ENCODE data around the gene NEDD4L.
"Not testable (repeated sequence)": the region's sequence is repeated elsewhere in the genome, so short reads cannot be mapped to it uniquely, and the experiment has no call there.

The NEDD4L gene

GRCh38 chr18:58264075-58264474, 220.0 kb downstream of the NEDD4L start:
- DNase-seq (ENCODE audit: low read depth in 3 of 3) = no peak

GRCh38 chr18:58264840-58265239, 220.8 kb downstream of the NEDD4L start:
- DNase-seq (ENCODE audit: low read depth in 3 of 3) = no peak

GRCh38 chr18:58265489-58265888, 221.5 kb downstream of the NEDD4L start:
- not testable (repeated sequence) for DNase-seq (ENCODE audit: low read depth in 3 of 3)

- no peak for DNase-seq (ENCODE audit: low read depth in 3 of 3)
Observed at GRCh38 chr18:58266291-58266690, 222.3 kb downstream of the NEDD4L start.

- DNase-seq (ENCODE audit: low read depth in 3 of 3) = no peak
Observed at GRCh38 chr18:58267493-58267892, 223.5 kb downstream of the NEDD4L start.

- no peak for DNase-seq (ENCODE audit: low read depth in 3 of 3)
Observed at GRCh38 chr18:58268849-58269248, 224.8 kb downstream of the NEDD4L start.

GRCh38 chr18:58269931-58270330, 225.9 kb downstream of the NEDD4L start:
- DNase-seq (ENCODE audit: low read depth in 3 of 3) = no peak

GRCh38 chr18:58270396-58270795, 226.4 kb downstream of the NEDD4L start:
- DNase-seq (ENCODE audit: low read depth in 3 of 3) = no peak

GRCh38 chr18:58271770-58272169, 227.7 kb downstream of the NEDD4L start:
- no peak for DNase-seq (ENCODE audit: low read depth in 3 of 3)

- DNase-seq (ENCODE audit: low read depth in 3 of 3) = no peak
Observed at GRCh38 chr18:58272209-58272608, 228.2 kb downstream of the NEDD4L start.

- DNase-seq (ENCODE audit: low read depth in 3 of 3) = no peak
Observed at GRCh38 chr18:58272779-58273435, 228.9 kb downstream of the NEDD4L start.

- DNase-seq (ENCODE audit: low read depth in 3 of 3) = no peak
Observed at GRCh38 chr18:58275176-58275575, 231.2 kb downstream of the NEDD4L start.

- DNase-seq (ENCODE audit: low read depth in 3 of 3) = no peak
Observed at GRCh38 chr18:58276789-58277739, 233.0 kb downstream of the NEDD4L start.

- DNase-seq (ENCODE audit: low read depth in 3 of 3) = no peak
Observed at GRCh38 chr18:58279504-58280175, 235.6 kb downstream of the NEDD4L start.

- DNase-seq (ENCODE audit: low read depth in 3 of 3) = no peak
Observed at GRCh38 chr18:58280191-58280590, 236.2 kb downstream of the NEDD4L start.

- not testable (repeated sequence) for DNase-seq (ENCODE audit: low read depth in 3 of 3)
Observed at GRCh38 chr18:58282872-58283271, 238.8 kb downstream of the NEDD4L start.

GRCh38 chr18:58284699-58285448, 240.8 kb downstream of the NEDD4L start:
- no peak for DNase-seq (ENCODE audit: low read depth in 3 of 3)

GRCh38 chr18:58285449-58286130, 241.6 kb downstream of the NEDD4L start:
- DNase-seq (ENCODE audit: low read depth in 3 of 3) = no peak

GRCh38 chr18:58286632-58287352, 242.8 kb downstream of the NEDD4L start:
- no peak for DNase-seq (ENCODE audit: low read depth in 3 of 3)

All from stimulated activated CD4-positive, alpha-beta T cell treated with anti-CD3 and anti-CD28 coated beads, TNF-alpha, amount 100 ng/mL, for 24 hours (primary cell).